Activated CD8-positive, alpha-beta memory T cell treated with anti-CD3 and anti-CD28 coated beads, Interleukin-2, amount 10 ng/mL, durations not matched to agents 7 days and 5 days (primary cell): ENCODE data around the gene CCDC191. TPM values are rescaled to one million over a fixed set of nuclear protein-coding genes. Genes with fewer than 3 reads are reported as not detected.

Experiments used
- ATAC-seq: fragments of 150-1000 bp; cut with Tn5 transposase; one replicate; pipeline ENCODE4 v1.10.0; 2021; ENCODE audit warnings: moderate library complexity
- CTCF ChIA-PET: fragments of 350-600 bp; sonication (Branson Sonifier 250); formaldehyde crosslinking; loops from one replicate; lab custom pipeline; 2021; ENCODE audit warnings: antibody characterized with exemption; lab: Charles Lee
- DNase-seq: peaks from one replicate; pipeline ENCODE4 v3.0.0-alpha.2; 2020
- H3K27ac Mint-ChIP-seq: one replicate; pipeline ENCODE4 v1.8.0; 2021; ENCODE audit warnings: mild to moderate bottlenecking, mixed read lengths
- H3K27me3 Mint-ChIP-seq: one replicate; pipeline ENCODE4 v1.8.0; 2021; ENCODE audit warnings: mixed read lengths
- H3K36me3 Mint-ChIP-seq: one replicate; pipeline ENCODE4 v1.8.0; 2021; ENCODE audit warnings: mild to moderate bottlenecking, mixed read lengths
- H3K4me1 Mint-ChIP-seq: one replicate; pipeline ENCODE4 v1.8.0; 2021; ENCODE audit warnings: mixed read lengths
- H3K4me3 Mint-ChIP-seq: one replicate; pipeline ENCODE4 v1.8.0; 2021; ENCODE audit warnings: mild to moderate bottlenecking, moderate library complexity, mixed read lengths
- H3K9me3 Mint-ChIP-seq: one replicate; pipeline ENCODE4 v1.8.0; 2022; ENCODE audit warnings: low read depth, mixed read lengths
- total RNA-seq, 2 experiments: library from RNA; stranded (reverse); gene quantifications; one replicate each; pipeline ENCODE4 v1.2.3, GENCODE V29; 2021

The CCDC191 gene
- total RNA-seq, 2 experiments from 2014 or later = 1.7 to 2.9 TPM

DNA sequence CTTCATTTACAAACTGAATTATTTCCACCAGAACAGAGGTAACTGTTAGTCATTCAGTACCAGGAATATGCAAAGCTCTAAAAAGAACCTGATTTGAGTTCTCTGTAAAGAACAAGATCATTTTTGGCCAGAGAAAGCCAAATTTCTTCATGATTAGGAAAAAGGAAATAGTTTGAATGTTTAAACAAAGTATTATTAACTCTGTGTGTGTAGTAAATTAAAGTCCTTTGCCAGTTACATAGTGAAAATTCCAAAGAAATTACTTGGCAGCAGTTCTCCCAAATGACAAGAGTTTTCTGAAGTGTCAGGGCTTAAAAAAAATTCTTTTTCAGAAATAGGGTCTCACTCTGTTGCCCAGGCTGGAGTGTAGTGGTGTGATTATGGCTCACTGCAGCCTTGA lies 24.7 kb upstream of the CCDC191 start:
- H3K27ac Mint-ChIP-seq = no peak overlapping the region
- no peaks in the 10 kb centered on the region for H3K4me1 Mint-ChIP-seq
- H3K9me3 Mint-ChIP-seq = no peaks in the 10 kb centered on the region
- no peak overlapping the region for H3K4me3 Mint-ChIP-seq
- ATAC-seq = no peak
- DNase-seq = no peak
- no peaks in the 10 kb centered on the region for H3K27me3 Mint-ChIP-seq
- CTCF ChIA-PET = interaction anchor here (0.5 kb wide), 1 partner anchor 240 kb away, joined by 3 read pairs; no protein-coding TSS in a partner anchor
- H3K36me3 Mint-ChIP-seq = peaks cover 67% of the 10 kb centered on the region

DNA sequence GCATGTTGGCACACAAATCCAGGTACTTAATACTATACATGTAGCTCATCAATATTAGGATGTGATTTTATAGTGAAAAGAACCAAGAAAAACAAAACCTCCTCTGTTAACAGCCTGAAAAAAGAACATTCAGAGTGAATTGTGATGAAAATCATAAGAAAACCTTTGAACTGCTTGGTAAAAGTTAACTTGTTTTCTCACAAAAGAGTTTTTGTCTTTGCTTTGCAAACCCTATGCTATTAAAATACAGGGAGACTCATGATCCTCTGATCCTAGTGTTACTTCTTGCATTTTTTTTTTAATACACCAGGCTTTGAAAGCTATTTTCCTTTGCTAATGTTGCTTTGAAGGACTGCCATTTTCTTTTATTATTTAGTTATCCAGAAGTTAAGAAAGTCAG lies 23.9 kb upstream of the CCDC191 start:
- H3K4me1 Mint-ChIP-seq = no peaks in the 10 kb centered on the region
- CTCF ChIA-PET = no interaction called here
- no peak for ATAC-seq

DNA sequence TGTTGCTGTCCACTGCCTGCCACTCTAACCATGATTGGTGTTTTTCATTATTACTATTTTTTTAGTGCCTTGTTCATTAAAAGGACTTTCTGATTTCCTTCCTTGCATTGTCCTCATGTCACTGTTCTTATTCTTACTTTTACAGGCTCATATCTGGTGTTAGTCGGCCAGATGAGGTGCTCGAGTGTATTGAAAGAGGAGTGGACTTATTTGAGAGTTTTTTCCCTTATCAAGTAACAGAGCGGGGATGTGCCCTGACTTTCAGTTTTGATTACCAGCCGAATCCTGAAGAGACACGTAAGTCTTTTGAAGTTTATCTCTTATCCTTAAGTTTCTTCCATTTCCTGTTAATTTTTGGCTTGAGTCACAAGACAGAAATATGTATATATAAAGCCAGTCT lies 23.4 kb upstream of the CCDC191 start:
- Mint-ChIP-seq H3K27me3 (no peaks in the 10 kb centered on the region), H3K9me3 (no peaks in the 10 kb centered on the region), H3K4me1 (no peaks in the 10 kb centered on the region), H3K4me3 (no peak overlapping the region), H3K27ac (no peak overlapping the region), H3K36me3 (peaks cover 64% of the 10 kb centered on the region)
- CTCF ChIA-PET = no interaction called here
- no peak for DNase-seq
- ATAC-seq = no peak

More for the DNA sequence above, 23.9 kb upstream of the CCDC191 start:
- Mint-ChIP-seq H3K4me3 (no peak overlapping the region), H3K27me3 (no peaks in the 10 kb centered on the region), H3K27ac (no peak overlapping the region), H3K9me3 (no peaks in the 10 kb centered on the region), H3K36me3 (peaks cover 61% of the 10 kb centered on the region)
- DNase-seq = no peak

DNA sequence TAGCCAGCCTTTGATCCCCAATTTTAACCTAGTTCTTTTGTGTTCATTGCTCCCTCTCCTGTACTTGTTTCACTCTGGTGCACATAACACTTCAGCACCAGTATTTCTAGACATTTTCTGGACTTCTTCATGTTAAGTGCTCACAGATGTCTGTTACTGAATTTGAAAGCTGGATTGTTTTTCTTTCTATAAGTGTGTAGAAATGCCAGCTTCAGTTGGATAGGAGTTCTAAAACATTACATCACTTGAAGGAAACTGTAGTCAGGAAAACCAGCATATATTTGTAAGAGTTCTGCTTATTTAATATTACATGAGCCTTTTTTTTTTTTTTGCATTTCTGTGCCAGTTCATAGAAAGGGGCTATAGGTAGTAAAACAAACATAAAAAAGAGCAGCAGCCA lies 21.8 kb upstream of the CCDC191 start:
- CTCF ChIA-PET = no interaction called here
- Mint-ChIP-seq H3K4me3 (no peak overlapping the region), H3K27me3 (no peaks in the 10 kb centered on the region), H3K9me3 (no peaks in the 10 kb centered on the region), H3K27ac (no peak overlapping the region), H3K36me3 (peaks cover 62% of the 10 kb centered on the region), H3K4me1 (no peaks in the 10 kb centered on the region)
- ATAC-seq (no peak), DNase-seq (no peak)

DNA sequence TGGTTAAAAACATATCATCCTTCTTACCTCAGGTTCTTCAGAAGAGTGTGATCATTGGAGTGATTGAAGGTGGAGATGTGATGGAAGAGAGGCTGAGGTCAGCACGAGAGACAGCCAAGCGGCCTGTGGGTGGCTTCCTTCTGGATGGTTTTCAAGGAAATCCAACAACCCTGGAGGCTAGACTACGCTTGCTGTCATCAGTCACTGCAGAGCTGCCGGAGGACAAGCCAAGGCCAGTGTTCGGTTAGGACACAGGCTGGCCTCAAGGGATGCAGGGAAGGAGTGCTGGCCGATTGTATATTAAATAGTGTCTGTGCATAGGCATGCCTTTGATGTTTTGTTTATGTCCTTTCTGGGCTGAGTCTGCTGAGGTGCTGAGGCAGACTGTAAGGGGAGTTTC lies 20.4 kb upstream of the CCDC191 start:
- CTCF ChIA-PET = no interaction called here
- no peak for DNase-seq
- H3K36me3 Mint-ChIP-seq = peaks cover 63% of the 10 kb centered on the region
- H3K27ac Mint-ChIP-seq = no peak overlapping the region
- H3K9me3 Mint-ChIP-seq = no peaks in the 10 kb centered on the region
- ATAC-seq = no peak
- no peaks in the 10 kb centered on the region for H3K27me3 Mint-ChIP-seq
- H3K4me3 Mint-ChIP-seq = no peak overlapping the region
- no peaks in the 10 kb centered on the region for H3K4me1 Mint-ChIP-seq

DNA sequence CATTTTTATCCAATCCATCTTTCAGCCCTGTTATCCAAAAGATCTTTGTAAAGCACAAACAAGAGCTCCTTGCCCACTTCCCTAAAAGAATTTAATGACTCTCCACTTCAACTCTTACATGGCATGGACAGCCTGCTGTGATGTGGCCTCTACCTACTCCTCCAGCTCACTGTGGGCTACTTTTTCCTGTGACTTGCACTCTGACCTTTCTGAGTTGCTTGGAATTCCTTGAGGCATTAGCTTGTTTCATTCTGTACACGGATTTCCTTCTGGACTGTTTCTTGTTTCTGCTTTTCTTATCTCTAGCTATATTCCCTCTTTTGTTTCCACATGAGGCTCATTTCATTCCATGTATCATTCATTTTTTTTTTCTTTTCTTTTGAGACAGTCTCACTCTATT lies 15.5 kb upstream of the CCDC191 start:
- H3K4me1 Mint-ChIP-seq = no peaks in the 10 kb centered on the region
- no peak overlapping the region for H3K4me3 Mint-ChIP-seq
- peaks cover 52% of the 10 kb centered on the region for H3K36me3 Mint-ChIP-seq
- CTCF ChIA-PET = interaction anchor here (0.9 kb wide), 1 partner anchor 14 kb away, joined by 3 read pairs; no protein-coding TSS in a partner anchor
- DNase-seq (no peak), ATAC-seq (no peak)
- H3K27me3 Mint-ChIP-seq = no peaks in the 10 kb centered on the region
- no peaks in the 10 kb centered on the region for H3K9me3 Mint-ChIP-seq
- no peak overlapping the region for H3K27ac Mint-ChIP-seq

DNA sequence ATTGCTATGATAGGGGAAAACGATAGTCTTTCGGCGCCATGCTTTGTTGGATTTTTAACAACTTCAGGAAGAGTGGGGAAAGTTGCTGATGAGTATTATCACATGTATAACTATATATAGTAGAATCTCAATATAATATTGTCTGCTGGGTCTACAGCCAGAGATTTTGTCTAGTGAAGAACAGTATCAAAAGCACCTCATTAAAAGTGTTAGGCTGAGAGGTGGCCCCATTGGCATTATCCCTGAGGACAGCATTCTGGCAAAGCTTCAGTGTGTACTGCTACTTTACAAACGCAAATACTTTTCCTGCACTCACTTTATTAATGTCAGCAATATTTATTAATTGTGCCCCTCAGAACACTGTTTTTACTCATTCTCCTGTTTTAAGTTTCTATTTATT lies 12.0 kb upstream of the CCDC191 start:
- no peak overlapping the region for H3K27ac Mint-ChIP-seq
- H3K4me1 Mint-ChIP-seq = no peaks in the 10 kb centered on the region
- peaks cover 45% of the 10 kb centered on the region for H3K36me3 Mint-ChIP-seq
- DNase-seq (no peak), ATAC-seq (no peak)
- no peaks in the 10 kb centered on the region for H3K27me3 Mint-ChIP-seq
- CTCF ChIA-PET = interaction anchor here (0.7 kb wide), 1 partner anchor 62 kb away, joined by 4 read pairs; no protein-coding TSS in a partner anchor
- no peaks in the 10 kb centered on the region for H3K9me3 Mint-ChIP-seq
- H3K4me3 Mint-ChIP-seq = no peak overlapping the region

DNA sequence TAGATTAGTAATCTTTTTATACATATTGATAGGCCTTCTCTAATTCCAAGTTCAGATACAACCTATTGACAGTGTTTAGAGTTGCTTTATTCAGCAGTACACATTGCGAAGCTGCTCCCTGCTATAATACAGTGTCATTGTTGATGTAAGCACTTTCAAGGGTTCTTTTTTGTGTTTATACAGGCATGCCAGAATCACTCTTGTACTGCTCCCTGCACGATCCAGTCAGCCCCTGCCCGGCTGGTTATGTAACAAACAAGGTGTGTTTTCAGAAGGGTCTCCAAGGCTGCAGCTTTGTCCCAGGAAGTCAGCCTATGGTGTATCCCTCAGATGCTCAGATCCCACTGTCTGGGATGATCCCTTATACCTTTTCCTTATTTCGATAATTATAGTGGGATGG lies 11.5 kb upstream of the CCDC191 start:
- no peak overlapping the region for H3K27ac Mint-ChIP-seq
- peaks cover 42% of the 10 kb centered on the region for H3K36me3 Mint-ChIP-seq
- no peaks in the 10 kb centered on the region for H3K27me3 Mint-ChIP-seq
- ATAC-seq = no peak
- CTCF ChIA-PET = no interaction called here
- no peaks in the 10 kb centered on the region for H3K4me1 Mint-ChIP-seq
- H3K4me3 Mint-ChIP-seq = no peak overlapping the region
- H3K9me3 Mint-ChIP-seq = no peaks in the 10 kb centered on the region
- DNase-seq = no peak

DNA sequence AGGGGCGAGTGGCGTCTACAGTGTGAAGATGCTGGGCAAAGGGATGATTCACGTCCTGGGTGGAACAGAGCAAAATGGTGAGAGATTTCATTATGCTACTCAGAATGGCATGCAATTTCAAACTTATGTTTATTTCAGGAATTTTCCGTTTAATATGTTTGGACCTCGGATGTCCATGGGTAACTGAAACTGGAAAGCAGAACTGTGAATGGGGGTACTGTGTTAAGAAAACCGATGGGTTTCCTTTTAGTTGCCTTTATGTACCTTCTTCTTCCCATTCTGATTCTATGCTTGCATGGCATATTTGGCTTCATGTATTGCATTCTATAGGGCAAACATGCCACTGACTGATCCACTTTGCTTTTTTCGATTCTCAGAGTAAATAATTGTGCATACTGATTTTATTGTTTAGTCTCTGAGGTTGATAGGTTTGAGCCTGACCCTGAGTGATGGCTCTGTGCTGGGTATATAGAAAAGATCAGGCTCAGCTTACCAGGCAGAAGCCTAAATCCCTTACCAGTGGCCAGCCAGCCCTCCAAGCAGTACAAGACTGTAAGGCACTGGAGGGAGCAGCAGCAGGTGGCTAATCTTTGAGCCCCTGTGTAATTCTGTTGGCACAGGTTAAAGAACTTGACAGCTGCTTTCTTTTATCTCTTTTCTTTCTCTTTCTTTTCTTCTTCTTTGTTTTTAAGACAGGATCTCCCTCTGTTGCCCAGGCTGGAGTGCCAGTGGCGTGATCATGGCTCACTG lies 4.8 kb upstream of the CCDC191 start:
- DNase-seq = no peak
- CTCF ChIA-PET = no interaction called here
- no peak overlapping the region for H3K4me3 Mint-ChIP-seq

DNA sequence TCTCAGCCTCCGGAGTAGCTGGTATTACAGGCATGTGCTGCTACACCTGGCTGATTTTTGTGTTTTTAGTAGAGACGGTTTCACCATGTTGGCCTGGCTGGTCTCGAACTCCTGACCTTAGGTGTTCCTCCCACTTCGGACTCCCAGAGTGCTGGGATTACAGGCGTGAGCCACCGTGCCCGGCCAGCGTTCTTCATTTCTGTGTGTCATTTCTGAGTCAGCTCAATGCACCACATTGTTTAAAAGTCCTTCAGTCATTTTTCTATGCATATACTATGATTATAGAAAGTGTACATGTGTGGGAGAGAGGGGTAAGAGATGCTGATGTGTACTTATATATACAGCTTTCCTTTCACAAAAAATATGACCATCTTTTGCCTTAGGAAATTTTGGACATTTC lies 2.3 kb upstream of the CCDC191 start:
- Mint-ChIP-seq H3K36me3 (peaks cover 12% of the 10 kb centered on the region), H3K27ac (no peak overlapping the region), H3K9me3 (no peaks in the 10 kb centered on the region), H3K4me1 (peaks cover 47% of the 10 kb centered on the region), H3K27me3 (no peaks in the 10 kb centered on the region), H3K4me3 (peak overlapping the region; percentile 38)
- DNase-seq (no peak), ATAC-seq (no peak)
- CTCF ChIA-PET = no interaction called here

More for the DNA sequence above, 4.8 kb upstream of the CCDC191 start:
- Mint-ChIP-seq H3K4me1 (peaks cover 37% of the 10 kb centered on the region), H3K36me3 (peaks cover 21% of the 10 kb centered on the region), H3K9me3 (no peaks in the 10 kb centered on the region), H3K27me3 (no peaks in the 10 kb centered on the region), H3K27ac (peak overlapping the region; percentile 35)
- no peak for ATAC-seq

DNA sequence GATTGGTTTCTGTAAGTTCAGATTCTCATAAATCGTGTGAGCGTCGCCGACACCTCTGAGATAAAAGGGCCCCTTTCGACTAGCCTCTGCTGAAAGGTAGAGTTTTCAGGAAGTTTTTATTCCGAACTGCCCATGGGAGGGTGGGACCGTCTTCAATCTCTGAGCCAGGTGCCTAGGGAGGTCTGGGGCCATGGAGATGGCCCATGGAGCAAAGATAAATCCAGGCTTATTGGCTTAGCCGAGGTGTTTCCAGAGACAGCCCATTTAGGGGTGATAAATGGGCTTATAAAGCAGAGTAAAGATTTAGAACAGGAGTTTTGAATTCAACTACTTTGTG lies 653 bp upstream of the CCDC191 start:
- peak; percentile 3 for ATAC-seq

DNA sequence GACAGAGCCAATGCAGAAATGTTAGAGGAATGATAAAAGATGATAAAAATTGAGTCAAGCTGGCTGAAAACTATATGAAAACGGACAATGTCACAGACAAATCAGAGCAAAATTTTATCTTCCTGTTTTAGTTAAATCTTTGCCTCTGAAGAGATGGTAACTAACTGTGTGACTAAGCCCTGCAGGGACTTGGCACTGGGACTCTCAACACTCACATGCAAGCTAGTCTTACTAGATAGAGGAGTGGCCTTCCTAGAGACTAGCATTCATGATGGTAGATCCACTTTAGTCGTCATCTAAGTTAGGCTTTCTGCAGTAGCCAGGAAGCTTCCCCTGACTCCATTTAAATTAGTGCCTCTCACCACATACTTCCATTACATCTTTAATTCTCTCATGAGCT lies 4.1 kb downstream of the CCDC191 start:
- Mint-ChIP-seq H3K4me3 (no peak overlapping the region), H3K27me3 (no peaks in the 10 kb centered on the region), H3K9me3 (no peaks in the 10 kb centered on the region), H3K4me1 (peaks cover 14% of the 10 kb centered on the region), H3K36me3 (peaks cover 3% of the 10 kb centered on the region), H3K27ac (no peak overlapping the region)
- CTCF ChIA-PET = no interaction called here
- no peak for DNase-seq
- no peak for ATAC-seq

More for the DNA sequence above, 653 bp upstream of the CCDC191 start:
- H3K27me3 Mint-ChIP-seq = no peaks in the 10 kb centered on the region
- H3K36me3 Mint-ChIP-seq = peaks cover 12% of the 10 kb centered on the region
- H3K9me3 Mint-ChIP-seq = no peaks in the 10 kb centered on the region
- CTCF ChIA-PET = interaction anchor here (1.0 kb wide), 1 partner anchor 10 kb away, joined by 3 read pairs; no protein-coding TSS in a partner anchor
- H3K4me1 Mint-ChIP-seq = peaks cover 45% of the 10 kb centered on the region
- DNase-seq = no peak
- H3K27ac Mint-ChIP-seq = peak overlapping the region; percentile 93
- H3K4me3 Mint-ChIP-seq = peak overlapping the region; percentile 98

DNA sequence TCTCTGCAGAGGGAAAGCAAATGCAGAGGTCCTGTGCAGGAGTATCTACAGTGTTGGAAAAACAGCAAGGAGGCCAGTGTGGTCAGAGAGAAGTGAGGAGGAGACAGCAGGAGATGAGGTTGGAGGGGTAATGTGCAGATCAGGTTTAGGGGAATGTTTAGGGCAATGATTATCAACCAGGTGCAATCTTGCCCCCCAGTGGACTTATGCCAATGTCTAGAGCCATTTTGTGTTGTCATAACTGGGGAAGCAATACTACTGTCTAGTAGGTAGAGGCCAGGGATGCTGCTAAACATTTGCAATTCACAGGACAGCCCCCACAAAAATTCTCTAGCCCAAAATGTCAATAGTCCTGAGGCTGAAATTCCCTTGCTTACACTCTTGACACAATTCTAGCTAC lies 13.1 kb downstream of the CCDC191 start:
- Mint-ChIP-seq H3K27ac (peak overlapping the region; percentile 4), H3K4me1 (no peaks in the 10 kb centered on the region), H3K36me3 (peaks cover 2% of the 10 kb centered on the region), H3K27me3 (peaks cover 6% of the 10 kb centered on the region), H3K9me3 (no peaks in the 10 kb centered on the region), H3K4me3 (no peak overlapping the region)
- CTCF ChIA-PET = no interaction called here
- ATAC-seq = no peak
- no peak for DNase-seq

DNA sequence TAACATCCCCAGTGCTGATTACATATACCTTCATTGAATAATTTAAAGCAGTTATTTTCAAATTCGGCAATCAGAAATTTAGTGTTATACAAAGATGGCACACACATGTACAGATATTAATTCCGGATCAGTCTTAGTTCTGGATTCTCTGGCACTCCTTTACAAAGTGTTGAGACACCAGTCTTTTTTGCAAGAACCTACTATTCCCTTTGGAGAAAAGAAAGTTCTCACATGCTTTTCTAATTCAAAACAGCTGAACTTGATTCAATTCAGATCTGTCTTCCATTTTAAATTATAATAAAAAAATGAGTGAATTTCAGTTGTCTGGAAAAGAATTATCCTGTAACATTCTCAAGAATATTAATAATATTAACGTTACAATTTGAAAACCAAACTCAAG lies 20.4 kb downstream of the CCDC191 start:
- no peak for ATAC-seq
- no peak for DNase-seq
- no peaks in the 10 kb centered on the region for H3K9me3 Mint-ChIP-seq
- H3K27me3 Mint-ChIP-seq = no peaks in the 10 kb centered on the region
- peaks cover 2% of the 10 kb centered on the region for H3K36me3 Mint-ChIP-seq
- H3K27ac Mint-ChIP-seq = no peak overlapping the region
- no peaks in the 10 kb centered on the region for H3K4me1 Mint-ChIP-seq
- CTCF ChIA-PET = no interaction called here
- H3K4me3 Mint-ChIP-seq = no peak overlapping the region
